Small intestine (tissue), 7 donors: ENCODE results near the gene RAX2. TPM values are rescaled to one million over a fixed set of nuclear protein-coding genes. Genes with fewer than 3 reads are reported as not detected.

Experiments
- DNase-seq, 2 donors: peaks; one replicate each; pipeline versions ENCODE4 v3.0.0 to v3.0.0-alpha.2; 2013
- FAIRE-seq: peaks from 2 replicates; lab custom pipeline; 2012; peaks lifted over from hg19 to GRCh38; lab: Jason Lieb, UNC
- H3K27ac ChIP-seq, 3 donors: one replicate each; pipeline ENCODE4 v1.5.1; 2013; ENCODE audit warnings: low read length in 2 of 3, mild to moderate bottlenecking in 2 of 3, control low read depth in 1 of 3, inconsistent platforms in 1 of 3, low read depth in 1 of 3, moderate library complexity in 1 of 3
- H3K27me3 ChIP-seq, 3 donors: one replicate each; pipeline ENCODE4 v1.6.1; 2013; ENCODE audit warnings: low read length in 3 of 3, inconsistent platforms in 1 of 3; ENCODE audit not compliant: control insufficient read depth in 3 of 3, insufficient read depth in 3 of 3
- H3K36me3 ChIP-seq, 3 donors: one replicate each; pipeline ENCODE4 v1.6.1; 2013; ENCODE audit warnings: low read length in 3 of 3, inconsistent platforms in 1 of 3, low read depth in 1 of 3, mild to moderate bottlenecking in 1 of 3, moderate library complexity in 1 of 3; ENCODE audit not compliant: control insufficient read depth in 3 of 3, insufficient read depth in 2 of 3
- H3K4me1 ChIP-seq, 3 donors: one replicate each; pipeline ENCODE4 v1.6.1; 2013; ENCODE audit warnings: low read length in 2 of 3, inconsistent platforms in 1 of 3, low read depth in 1 of 3, mild to moderate bottlenecking in 1 of 3, moderate library complexity in 1 of 3; ENCODE audit not compliant: control insufficient read depth in 3 of 3, insufficient read depth in 2 of 3
- H3K4me3 ChIP-seq, 3 donors: one replicate each; pipeline ENCODE4 v1.5.1; 2013; ENCODE audit warnings: low read length in 3 of 3, control low read depth in 1 of 3, inconsistent platforms in 1 of 3, low read depth in 1 of 3, mild to moderate bottlenecking in 1 of 3, moderate library complexity in 1 of 3
- H3K9me3 ChIP-seq, 2 donors: one replicate each; pipeline ENCODE4 v1.6.1; 2013; ENCODE audit warnings: low read depth in 1 of 2, low read length in 1 of 2; ENCODE audit not compliant: control insufficient read depth in 2 of 2, insufficient read depth in 1 of 2
- WGBS, 3 donors: extraction: QIAGEN DNeasy Blood & Tissue Kit; methylation state at CpG; one replicate each; pipeline ENCODE4 v1.1.7; 2013; 5-methylcytosine and 5-hydroxymethylcytosine counted together
- polyA plus RNA-seq, 4 donors: library from polyadenylated mRNA; stranded (reverse) in 3 of 4; unstranded in 1 of 4; fragments of 200-250 nt in 3 of 4; fragments of 120-200 nt in 1 of 4; gene quantifications; one replicate each; pipeline versions ENCODE4 v1.2.1 to v1.2.3, GENCODE V29; 2013
- donor health status: healthy with polysubstance abuse.
- donor health status: control.
- donor health status: control.
- donor health status: Bipolar disorder and iron deficiency.
- donor health status: healthy.

RAX2 gene
- polyA plus RNA-seq, 4 donors = not detected

- H3K4me3 ChIP-seq = no peak overlapping the region
- WGBS, 3 donors = 94 to 96% (median 95%) methylated on average over 37 to 51 of the region's 51 CpGs
- H3K27me3 ChIP-seq = no peaks in the 10 kb centered on the region
- H3K4me1 ChIP-seq = no peaks in the 10 kb centered on the region
- H3K36me3 ChIP-seq = peaks cover 10 to 73% (median 15%) of the 10 kb centered on the region in 3 donors
- FAIRE-seq = no peak
- no peak overlapping the region for H3K27ac ChIP-seq
- DNase-seq = no peak
- H3K9me3 ChIP-seq = peaks cover 0 to 4% of the 10 kb centered on the region in 2 donors
Measured at GRCh38 chr19:3753631-3754410, 18.2 kb downstream of the RAX2 start.

GRCh38 chr19:3752492-3752891 is 19.5 kb downstream of the RAX2 start:
- Histone ChIP-seq H3K4me3 (no peak overlapping the region), H3K36me3 (peaks cover 10 to 72% (median 21%) of the 10 kb centered on the region in 3 donors), H3K27me3 (no peaks in the 10 kb centered on the region), H3K9me3 (peaks cover 0 to 4% of the 10 kb centered on the region in 2 donors), H3K27ac (no peak overlapping the region), H3K4me1 (no peaks in the 10 kb centered on the region)
- FAIRE-seq = no peak
- WGBS, 3 donors = 80 to 87% (median 85%) methylated on average over 20 to 25 of the region's 25 CpGs
- no peak for DNase-seq

GRCh38 chr19:3751236-3751635 is 20.8 kb downstream of the RAX2 start:
- H3K4me3 ChIP-seq = no peak overlapping the region
- H3K36me3 ChIP-seq = peaks cover 10 to 78% (median 23%) of the 10 kb centered on the region in 3 donors
- FAIRE-seq (no peak), DNase-seq (no peak)
- H3K27ac ChIP-seq = no peak overlapping the region
- H3K9me3 ChIP-seq = peaks cover 0 to 4% of the 10 kb centered on the region in 2 donors
- H3K4me1 ChIP-seq = no peaks in the 10 kb centered on the region
- H3K27me3 ChIP-seq = no peaks in the 10 kb centered on the region
- WGBS, 3 donors = 93 to 98% (median 94%) methylated on average over 20 to 30 of the region's 30 CpGs

GRCh38 chr19:3750211-3750610 is 21.8 kb downstream of the RAX2 start:
- peaks cover 0 to 4% of the 10 kb centered on the region in 2 donors for H3K9me3 ChIP-seq

GRCh38 chr19:3748965-3749364 is 23.1 kb downstream of the RAX2 start:
- 50 to 72% (median 65%) methylated on average over 8 of the region's 8 CpGs for WGBS, 3 donors
- Histone ChIP-seq H3K27me3 (no peaks in the 10 kb centered on the region), H3K4me1 (no peaks in the 10 kb centered on the region), H3K4me3 (no peak overlapping the region), H3K36me3 (peaks cover 10 to 88% (median 26%) of the 10 kb centered on the region in 3 donors), H3K9me3 (peaks cover 0 to 4% of the 10 kb centered on the region in 2 donors), H3K27ac (no peak overlapping the region)
- DNase-seq (peak in 1 of 2 donors; percentile 26), FAIRE-seq (no peak)

More at GRCh38 chr19:3750211-3750610, 21.8 kb downstream of the RAX2 start:
- Histone ChIP-seq H3K27me3 (no peaks in the 10 kb centered on the region), H3K36me3 (peaks cover 10 to 86% (median 26%) of the 10 kb centered on the region in 3 donors), H3K4me3 (no peak overlapping the region), H3K27ac (no peak overlapping the region), H3K4me1 (no peaks in the 10 kb centered on the region)
- WGBS, 3 donors = 99 to 100% (median 100%) methylated on average over 2 of the region's 2 CpGs
- FAIRE-seq (no peak), DNase-seq (no peak)

- no peak overlapping the region for H3K27ac ChIP-seq
- no peak for DNase-seq
- H3K4me3 ChIP-seq = no peak overlapping the region
- H3K9me3 ChIP-seq = peaks cover 0 to 4% of the 10 kb centered on the region in 2 donors
- peaks cover 9 to 79% (median 32%) of the 10 kb centered on the region in 3 donors for H3K36me3 ChIP-seq
- H3K4me1 ChIP-seq = no peaks in the 10 kb centered on the region
- no peaks in the 10 kb centered on the region for H3K27me3 ChIP-seq
- WGBS, 3 donors = 75 to 86% (median 84%) methylated on average over 31 of the region's 31 CpGs
- FAIRE-seq = no peak
Measured at GRCh38 chr19:3746371-3747056, 25.5 kb downstream of the RAX2 start.

- 65 to 70% (median 67%) methylated on average over 8 of the region's 8 CpGs for WGBS, 3 donors
- H3K4me3 ChIP-seq = no peak overlapping the region
- no peak for DNase-seq
- H3K4me1 ChIP-seq = no peaks in the 10 kb centered on the region
- no peak for FAIRE-seq
- H3K9me3 ChIP-seq = peaks cover 0 to 4% of the 10 kb centered on the region in 2 donors
- H3K27ac ChIP-seq = no peak overlapping the region
- peaks cover 5 to 79% (median 27%) of the 10 kb centered on the region in 3 donors for H3K36me3 ChIP-seq
- H3K27me3 ChIP-seq = no peaks in the 10 kb centered on the region
Measured at GRCh38 chr19:3745363-3746045, 26.5 kb downstream of the RAX2 start.

GRCh38 chr19:3743486-3743885 is 28.5 kb downstream of the RAX2 start:
- no peak for FAIRE-seq
- WGBS, 3 donors = 95 to 98% (median 96%) methylated on average over 2 of the region's 2 CpGs
- no peaks in the 10 kb centered on the region for H3K9me3 ChIP-seq
- H3K4me3 ChIP-seq = no peak overlapping the region
- no peaks in the 10 kb centered on the region for H3K4me1 ChIP-seq
- no peak for DNase-seq
- peaks cover 4 to 80% (median 27%) of the 10 kb centered on the region in 3 donors for H3K36me3 ChIP-seq
- no peak overlapping the region for H3K27ac ChIP-seq
- H3K27me3 ChIP-seq = no peaks in the 10 kb centered on the region
